Esophagus muscularis mucosa (tissue), 3 donors: ENCODE measurements around the gene DSTYK.

Experiments used
- POLR2AphosphoS5 ChIP-seq, 2 donors: sonication (generic); formaldehyde crosslinking; IDR thresholded peaks; one replicate each; pipeline ENCODE4 v1.6.1; 2017; ENCODE audit warnings: antibody characterized with exemption in 2 of 2
- TF ChIP-seq, protein P1 (sequence below), 3 experiments: fragments of 200-600 bp in 2 of 3; fragments of 450-650 bp in 1 of 3; sonication (generic) in 2 of 3; IDR thresholded peaks; one replicate each; pipeline ENCODE4 v1.5.1; 2017 to 2019; ENCODE audit warnings: antibody characterized with exemption in 3 of 3, mild to moderate bottlenecking in 2 of 3, moderate library complexity in 1 of 3

DNA sequence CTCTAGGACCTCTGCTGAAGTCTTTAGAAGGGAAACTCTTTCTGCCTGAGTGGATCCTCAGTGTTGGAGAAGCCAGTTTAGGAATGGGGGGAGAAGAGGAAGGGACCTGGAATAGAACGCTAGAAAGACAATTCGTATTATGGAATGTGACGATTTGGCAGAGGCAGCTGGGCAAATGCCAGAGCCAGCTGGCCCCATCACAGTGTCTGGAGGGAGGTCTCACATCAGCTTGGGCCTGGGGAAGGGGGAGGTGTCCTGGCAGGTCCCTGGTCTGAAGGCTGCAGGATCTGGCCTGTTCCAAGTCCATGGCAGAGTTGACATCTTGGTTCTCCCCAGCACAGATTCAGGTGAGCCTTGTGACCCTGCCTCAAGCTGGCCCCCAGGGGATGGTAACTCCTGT lies 27.6 kb upstream of the DSTYK start:
- TF ChIP-seq POLR2AphosphoS5 (IDR thresholded peaks at IDR 0.05), result no peak
- TF ChIP-seq, protein P1, sequence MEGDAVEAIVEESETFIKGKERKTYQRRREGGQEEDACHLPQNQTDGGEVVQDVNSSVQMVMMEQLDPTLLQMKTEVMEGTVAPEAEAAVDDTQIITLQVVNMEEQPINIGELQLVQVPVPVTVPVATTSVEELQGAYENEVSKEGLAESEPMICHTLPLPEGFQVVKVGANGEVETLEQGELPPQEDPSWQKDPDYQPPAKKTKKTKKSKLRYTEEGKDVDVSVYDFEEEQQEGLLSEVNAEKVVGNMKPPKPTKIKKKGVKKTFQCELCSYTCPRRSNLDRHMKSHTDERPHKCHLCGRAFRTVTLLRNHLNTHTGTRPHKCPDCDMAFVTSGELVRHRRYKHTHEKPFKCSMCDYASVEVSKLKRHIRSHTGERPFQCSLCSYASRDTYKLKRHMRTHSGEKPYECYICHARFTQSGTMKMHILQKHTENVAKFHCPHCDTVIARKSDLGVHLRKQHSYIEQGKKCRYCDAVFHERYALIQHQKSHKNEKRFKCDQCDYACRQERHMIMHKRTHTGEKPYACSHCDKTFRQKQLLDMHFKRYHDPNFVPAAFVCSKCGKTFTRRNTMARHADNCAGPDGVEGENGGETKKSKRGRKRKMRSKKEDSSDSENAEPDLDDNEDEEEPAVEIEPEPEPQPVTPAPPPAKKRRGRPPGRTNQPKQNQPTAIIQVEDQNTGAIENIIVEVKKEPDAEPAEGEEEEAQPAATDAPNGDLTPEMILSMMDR (IDR thresholded peaks at IDR 0.05), result no peak
